ENCODE results near the gene TTC6.

Gene TTC6

GRCh38 chr14:37585971-37586796, 9.2 kb upstream of the TTC6 start:
- DNase-seq (ENCODE audit: low spot score): no peak

- no peak for DNase-seq (ENCODE audit: low spot score)
Measured at GRCh38 chr14:37586797-37587130, 8.7 kb upstream of the TTC6 start.

GRCh38 chr14:37587131-37587803, 8.2 kb upstream of the TTC6 start:
- no peak for DNase-seq (ENCODE audit: low spot score)

- DNase-seq (ENCODE audit: low spot score): no peak
Measured at GRCh38 chr14:37587881-37588666, 7.4 kb upstream of the TTC6 start.

GRCh38 chr14:37588667-37588955, 6.8 kb upstream of the TTC6 start:
- no peak for DNase-seq (ENCODE audit: low spot score)

DNA sequence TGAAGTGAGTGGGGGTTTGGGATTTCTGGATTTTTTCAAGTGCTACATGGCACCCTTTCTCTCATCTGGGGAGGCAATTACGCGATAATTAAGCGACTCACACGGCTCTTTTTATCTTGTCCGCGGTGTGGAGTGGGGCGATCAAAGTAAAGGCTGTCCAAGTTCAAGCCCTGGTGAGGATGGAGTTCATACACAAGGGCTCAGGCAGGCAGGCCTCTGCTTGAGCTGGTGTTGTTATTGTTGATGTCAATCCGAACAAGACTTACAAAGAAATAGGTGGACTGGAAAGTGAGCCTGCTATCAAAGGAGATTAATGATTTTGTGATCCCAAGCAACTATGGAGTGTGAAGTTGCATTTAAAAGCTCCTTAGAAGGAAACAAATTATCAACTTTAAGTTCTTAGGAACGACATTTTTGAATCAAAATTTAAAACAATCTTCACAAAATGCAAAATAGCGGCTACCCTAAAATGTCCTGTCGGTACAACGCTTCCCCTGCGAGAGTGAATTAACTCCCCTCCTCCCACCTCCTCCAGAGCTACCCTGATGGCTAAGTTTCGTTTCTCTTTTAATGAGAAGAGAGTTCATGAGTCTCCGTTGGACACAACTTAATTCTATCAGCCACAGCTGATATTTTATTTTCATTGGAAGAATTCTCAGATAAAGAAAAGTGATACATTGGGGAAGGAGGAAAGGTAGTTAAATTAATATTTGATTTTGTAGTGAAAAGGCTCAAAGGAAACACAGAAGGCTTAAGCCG, 6.3 kb upstream of the TTC6 start:
- no peak for DNase-seq (ENCODE audit: low spot score)

GRCh38 chr14:37589715-37590427, 5.6 kb upstream of the TTC6 start:
- no peak for DNase-seq (ENCODE audit: low spot score)

DNA sequence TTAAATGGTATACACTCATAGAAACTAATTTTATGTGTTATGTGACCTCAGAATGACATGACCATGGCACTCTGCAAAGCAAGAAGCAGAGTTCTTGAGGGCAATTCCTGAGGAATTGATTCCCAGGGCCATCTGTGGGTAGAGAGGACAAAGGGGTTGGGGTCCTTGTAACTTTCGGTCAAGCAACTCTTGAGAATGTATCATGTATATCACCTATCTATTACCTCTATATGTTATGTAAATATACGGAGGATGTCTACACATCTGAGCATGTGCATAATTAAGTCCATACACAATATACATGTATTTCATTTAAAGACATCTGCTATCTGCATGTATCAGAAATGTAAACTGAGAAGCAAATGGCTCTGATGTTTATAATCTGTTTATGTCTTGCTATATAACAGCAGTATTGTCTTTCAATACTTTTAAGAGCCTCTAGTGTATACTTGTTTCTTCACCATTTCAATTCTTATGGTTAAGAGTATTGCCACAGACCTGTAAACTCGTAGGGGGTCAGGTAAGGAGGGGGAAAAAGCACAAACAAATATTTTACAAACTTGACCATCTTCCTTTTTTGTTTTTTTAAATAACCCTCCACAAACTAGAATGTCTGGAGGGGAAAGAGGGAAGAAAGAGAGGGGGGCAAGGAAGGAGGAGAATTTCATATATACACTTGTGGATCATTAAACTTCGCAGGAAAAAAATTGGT, 4.8 kb upstream of the TTC6 start:
- DNase-seq (ENCODE audit: low spot score): no peak

DNA sequence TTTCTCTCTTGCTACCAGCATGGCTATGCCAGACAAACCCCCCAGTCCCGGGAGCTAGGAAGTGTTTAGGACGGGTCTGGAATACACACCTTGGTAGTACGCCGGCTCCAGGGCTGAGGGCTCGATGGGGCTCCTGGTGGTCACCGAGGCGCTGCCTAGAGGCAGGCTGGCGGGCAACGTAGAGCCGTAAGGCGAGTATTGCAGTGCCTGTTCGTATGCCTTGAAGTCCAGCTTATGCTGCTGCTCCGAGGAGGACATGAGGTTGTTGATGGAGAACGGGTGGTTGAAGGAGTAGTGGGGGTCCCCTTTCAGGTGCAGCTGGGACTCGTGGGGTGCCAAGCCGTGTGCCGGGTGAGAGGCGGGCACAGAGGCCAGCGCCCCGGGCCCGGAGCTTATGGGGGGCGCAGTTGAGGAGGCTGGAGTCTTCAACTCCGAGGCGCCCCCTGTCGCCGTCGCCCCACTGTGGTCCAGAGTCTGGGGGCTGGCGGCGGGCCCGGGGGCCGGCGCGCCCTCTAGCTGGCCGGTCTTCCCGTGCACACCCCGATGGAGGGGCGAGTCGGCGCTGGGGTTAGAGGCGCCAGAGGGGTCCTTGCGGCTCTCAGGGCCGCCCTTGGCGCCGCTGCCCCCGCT, 4.0 kb upstream of the TTC6 start:
- no peak for DNase-seq (ENCODE audit: low spot score)

DNA sequence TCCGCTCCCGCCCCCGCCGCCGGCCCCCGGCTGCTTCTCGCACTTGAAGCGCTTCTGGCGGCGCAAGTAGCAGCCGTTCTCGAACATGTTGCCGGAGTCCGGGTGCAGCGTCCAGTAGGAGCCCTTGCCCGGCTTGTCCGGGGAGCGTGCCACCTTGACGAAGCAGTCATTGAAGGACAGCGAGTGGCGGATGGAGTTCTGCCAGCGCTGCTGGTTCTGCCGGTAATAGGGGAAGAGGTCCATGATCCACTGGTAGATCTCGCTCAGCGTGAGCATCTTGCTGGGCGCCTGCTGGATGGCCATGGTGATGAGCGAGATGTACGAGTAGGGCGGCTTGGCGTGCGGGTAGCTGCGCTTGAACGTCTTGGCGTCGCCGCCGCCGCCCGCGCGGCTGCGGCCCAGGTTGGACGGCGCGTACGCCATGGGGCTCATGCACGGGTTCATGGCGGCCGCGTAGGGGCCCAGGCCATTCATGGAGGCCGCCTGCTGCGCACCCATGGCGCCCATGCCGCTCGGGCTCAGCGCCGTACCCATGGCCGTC, 3.4 kb upstream of the TTC6 start:
- no peak for DNase-seq (ENCODE audit: low spot score)

GRCh38 chr14:37592482-37593408, 2.7 kb upstream of the TTC6 start:
- DNase-seq (ENCODE audit: low spot score): no peak

DNA sequence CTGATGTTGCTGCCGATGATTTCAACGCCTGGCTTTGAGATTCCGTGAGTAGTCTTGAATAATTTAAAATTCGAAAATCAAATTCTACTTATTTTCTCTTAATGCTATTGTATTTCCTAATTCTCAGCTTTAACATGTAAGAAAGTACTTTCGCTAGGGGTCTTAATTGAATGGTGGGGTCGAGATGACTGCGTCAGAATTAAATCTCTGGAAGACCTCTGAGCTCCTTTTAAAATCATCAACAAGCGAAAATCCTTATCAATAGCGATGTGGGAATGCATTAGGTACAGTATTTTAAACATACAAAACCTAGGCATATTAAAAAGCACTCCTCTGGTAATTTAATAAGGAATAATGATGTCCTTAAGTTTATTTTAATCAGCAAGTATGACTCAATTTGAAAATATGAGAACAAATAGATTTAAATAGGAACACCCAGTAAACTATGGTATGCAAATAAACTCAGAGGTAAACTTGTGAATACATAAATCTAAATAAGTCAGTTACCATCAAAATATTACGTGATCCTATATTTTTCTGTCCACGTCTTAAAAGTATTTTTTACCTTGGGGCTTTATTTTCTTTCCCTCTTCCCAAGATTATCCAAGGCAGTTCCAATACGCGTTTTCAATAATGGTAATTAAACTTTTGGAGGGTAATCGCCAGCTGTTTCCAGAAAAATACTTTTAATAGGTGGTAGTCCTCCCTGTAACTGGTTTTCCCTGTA, 1.8 kb upstream of the TTC6 start:
- no peak for DNase-seq (ENCODE audit: low spot score)

GRCh38 chr14:37594238-37594970, 1.0 kb upstream of the TTC6 start:
- peak; percentile 37 for DNase-seq (ENCODE audit: low spot score)

GRCh38 chr14:37595809-37596621, 586 bp downstream of the TTC6 start:
- peak; percentile 18 for DNase-seq (ENCODE audit: low spot score)

DNA sequence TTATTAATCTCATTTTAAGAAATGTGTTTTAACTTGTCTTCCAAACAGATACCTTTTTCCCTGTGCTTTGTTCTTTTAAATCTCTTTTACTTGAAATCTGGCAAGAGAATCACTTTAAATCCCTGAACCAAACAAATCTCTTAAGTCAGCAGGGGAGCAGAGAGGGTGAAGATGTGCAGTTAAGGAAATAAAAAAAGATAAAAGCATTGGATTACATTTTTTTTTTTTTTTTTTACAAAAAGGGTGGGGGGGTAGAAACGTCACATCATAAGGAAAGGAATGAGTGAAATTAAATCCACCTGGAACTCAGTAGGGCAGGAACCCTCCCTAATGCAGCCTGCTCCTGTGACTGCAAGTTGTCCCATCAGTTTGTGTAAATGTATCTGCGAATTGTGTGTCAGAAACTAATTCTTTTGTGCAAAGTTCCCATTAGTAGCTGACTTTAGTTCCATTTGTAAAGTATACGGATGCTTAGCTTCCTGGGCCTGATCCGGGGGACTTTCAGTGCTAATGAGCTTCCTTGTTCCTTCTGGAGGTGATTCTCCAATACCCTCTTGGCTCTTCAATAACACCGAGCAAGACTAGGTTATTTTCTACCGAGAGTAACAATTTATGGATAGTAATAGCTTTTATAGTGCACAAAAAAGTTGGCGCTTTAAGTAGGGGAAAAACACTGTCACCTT, 1.5 kb downstream of the TTC6 start:
- DNase-seq (ENCODE audit: low spot score): no peak

GRCh38 chr14:37597538-37597913, 2.1 kb downstream of the TTC6 start:
- no peak for DNase-seq (ENCODE audit: low spot score)
